Measurements from ENCODE around the gene ORC3.

Gene ORC3

GRCh38 chr6:87667032-87667431 lies 77.1 kb downstream of the ORC3 start:
- TF ChIP-seq CTCF (IDR thresholded peaks at IDR 0.05; ENCODE audit: borderline replicate concordance, insufficient read depth, low read depth, low read length): no peak

GRCh38 chr6:87668013-87668412 lies 78.1 kb downstream of the ORC3 start:
- TF ChIP-seq CTCF (IDR thresholded peaks at IDR 0.05; ENCODE audit: borderline replicate concordance, insufficient read depth, low read depth, low read length): no peak
- H3K4me3 ChIP-seq (ENCODE audit: low read depth, low read length): no peak overlapping the region

More at GRCh38 chr6:87667032-87667431, 77.1 kb downstream of the ORC3 start:
- no peak overlapping the region for H3K4me3 ChIP-seq (ENCODE audit: low read depth, low read length)

- no peak for TF ChIP-seq CTCF (IDR thresholded peaks at IDR 0.05; ENCODE audit: borderline replicate concordance, insufficient read depth, low read depth, low read length)
These were observed 79.1 kb downstream of the ORC3 start for GRCh38 chr6:87669051-87669450.

GRCh38 chr6:87670707-87671106 lies 80.8 kb downstream of the ORC3 start:
- no peak for TF ChIP-seq CTCF (IDR thresholded peaks at IDR 0.05; ENCODE audit: borderline replicate concordance, insufficient read depth, low read depth, low read length)
- no peak overlapping the region for H3K4me3 ChIP-seq (ENCODE audit: low read depth, low read length)

More at GRCh38 chr6:87669051-87669450, 79.1 kb downstream of the ORC3 start:
- H3K4me3 ChIP-seq (ENCODE audit: low read depth, low read length): no peak overlapping the region

- TF ChIP-seq CTCF (IDR thresholded peaks at IDR 0.05; ENCODE audit: borderline replicate concordance, insufficient read depth, low read depth, low read length): no peak
- H3K4me3 ChIP-seq (ENCODE audit: low read depth, low read length): no peak overlapping the region
These were observed 81.7 kb downstream of the ORC3 start for GRCh38 chr6:87671555-87672029.

- no peak overlapping the region for H3K4me3 ChIP-seq (ENCODE audit: low read depth, low read length)
- no peak for TF ChIP-seq CTCF (IDR thresholded peaks at IDR 0.05; ENCODE audit: borderline replicate concordance, insufficient read depth, low read depth, low read length)
These were observed 82.7 kb downstream of the ORC3 start for GRCh38 chr6:87672641-87673040.

GRCh38 chr6:87673237-87673636 lies 83.3 kb downstream of the ORC3 start:
- no peak overlapping the region for H3K4me3 ChIP-seq (ENCODE audit: low read depth, low read length)
- TF ChIP-seq CTCF (IDR thresholded peaks at IDR 0.05; ENCODE audit: borderline replicate concordance, insufficient read depth, low read depth, low read length): no peak

All from GM12875 (cell line).